Neural cell (in vitro differentiated cells): ENCODE measurements around the gene AFG1L.

Source experiments
- RAD21 ChIP-seq: fragments of 450-650 bp; conservative IDR thresholded peaks from 2 replicates; pipeline ENCODE4 v1.6.1; 2014; ENCODE audit warnings: antibody characterized with exemption, mild to moderate bottlenecking, moderate library complexity
- REST ChIP-seq: IDR thresholded peaks from 2 replicates; pipeline ENCODE4 v1.6.1; 2012; ENCODE audit warnings: borderline replicate concordance
- SMC3 ChIP-seq: fragments of 450-650 bp; conservative IDR thresholded peaks from 2 replicates; pipeline ENCODE4 v1.6.1; 2014; ENCODE audit warnings: antibody characterized with exemption, mild to moderate bottlenecking, moderate library complexity; ENCODE audit not compliant: poor library complexity
- TF ChIP-seq, protein P1 (sequence below): fragments of 450-650 bp; IDR thresholded peaks from 2 replicates; pipeline ENCODE4 v1.5.1; 2014; ENCODE audit warnings: antibody characterized with exemption, mild to moderate bottlenecking, moderate library complexity; ENCODE audit not compliant: poor library complexity, severe bottlenecking

DNA sequence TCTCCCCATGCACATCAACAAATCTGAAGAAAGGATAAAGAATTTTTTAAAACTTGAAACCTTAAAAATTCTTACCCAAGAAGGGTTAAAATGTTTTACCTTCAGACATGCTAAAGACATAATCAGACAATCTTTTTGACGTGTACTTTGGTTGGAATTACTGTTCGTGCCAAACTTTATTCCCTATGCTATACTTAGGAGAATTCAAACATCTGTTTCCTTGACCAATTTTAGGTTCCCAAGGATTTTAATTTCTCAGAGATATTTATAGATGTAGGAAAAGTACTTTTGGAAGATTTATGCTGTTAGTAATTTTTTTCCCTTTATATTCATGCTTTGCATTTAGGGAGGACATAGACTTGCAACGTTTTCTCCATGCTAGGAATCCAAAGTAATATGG is 108.4 kb downstream of the AFG1L start:
- TF ChIP-seq RAD21, result no peak
- TF ChIP-seq, protein P1, sequence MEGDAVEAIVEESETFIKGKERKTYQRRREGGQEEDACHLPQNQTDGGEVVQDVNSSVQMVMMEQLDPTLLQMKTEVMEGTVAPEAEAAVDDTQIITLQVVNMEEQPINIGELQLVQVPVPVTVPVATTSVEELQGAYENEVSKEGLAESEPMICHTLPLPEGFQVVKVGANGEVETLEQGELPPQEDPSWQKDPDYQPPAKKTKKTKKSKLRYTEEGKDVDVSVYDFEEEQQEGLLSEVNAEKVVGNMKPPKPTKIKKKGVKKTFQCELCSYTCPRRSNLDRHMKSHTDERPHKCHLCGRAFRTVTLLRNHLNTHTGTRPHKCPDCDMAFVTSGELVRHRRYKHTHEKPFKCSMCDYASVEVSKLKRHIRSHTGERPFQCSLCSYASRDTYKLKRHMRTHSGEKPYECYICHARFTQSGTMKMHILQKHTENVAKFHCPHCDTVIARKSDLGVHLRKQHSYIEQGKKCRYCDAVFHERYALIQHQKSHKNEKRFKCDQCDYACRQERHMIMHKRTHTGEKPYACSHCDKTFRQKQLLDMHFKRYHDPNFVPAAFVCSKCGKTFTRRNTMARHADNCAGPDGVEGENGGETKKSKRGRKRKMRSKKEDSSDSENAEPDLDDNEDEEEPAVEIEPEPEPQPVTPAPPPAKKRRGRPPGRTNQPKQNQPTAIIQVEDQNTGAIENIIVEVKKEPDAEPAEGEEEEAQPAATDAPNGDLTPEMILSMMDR, result no peak
- no peak for TF ChIP-seq REST
- no peak for TF ChIP-seq SMC3
